GM23338 (cell line): Measurements from ENCODE around the gene FZD4. TPM values are rescaled to one million over a fixed set of nuclear protein-coding genes. Genes with fewer than 3 reads are reported as not detected.

ENCODE experiments used
- ATAC-seq: fragments of 200-7000 bp; cut with Tn5 transposase; 3 replicates; pipeline ENCODE4 v1.9.1; 2020
- DNase-seq: peaks from one replicate; pipeline ENCODE4 v3.0.0-alpha.2; 2015; ENCODE audit warnings: low spot score
- H2AFZ ChIP-seq: fragments of 200-600 bp; sonication (generic); 2 replicates; pipeline ENCODE4 v1.8.0; 2016; ENCODE audit warnings: antibody characterized with exemption, mild to moderate bottlenecking, moderate library complexity
- H3F3A ChIP-seq: fragments of 200-600 bp; sonication (generic); replicated peaks from 2 replicates; pipeline ENCODE4 v1.8.0; 2017; ENCODE audit warnings: antibody characterized with exemption, mixed run types, low read depth
- H3K27ac ChIP-seq: fragments of 200-600 bp; sonication (generic); 2 replicates; pipeline ENCODE4 v1.6.1; 2016; ENCODE audit warnings: low read depth
- H3K27me3 ChIP-seq: fragments of 200-600 bp; sonication (generic); 2 replicates; pipeline ENCODE4 v1.8.0; 2016; ENCODE audit warnings: mild to moderate bottlenecking, mixed run types, moderate library complexity; ENCODE audit not compliant: insufficient read depth
- H3K36me3 ChIP-seq: fragments of 200-600 bp; sonication (generic); 2 replicates; pipeline ENCODE4 v1.8.0; 2016; ENCODE audit warnings: mild to moderate bottlenecking; ENCODE audit not compliant: insufficient read depth
- H3K4me1 ChIP-seq: fragments of 200-600 bp; sonication (generic); 2 replicates; pipeline ENCODE4 v1.8.0; 2016; ENCODE audit warnings: mild to moderate bottlenecking, moderate library complexity; ENCODE audit not compliant: insufficient read depth
- H3K4me2 ChIP-seq: fragments of 200-600 bp; sonication (generic); 2 replicates; pipeline ENCODE4 v1.7.1; 2017; ENCODE audit warnings: mixed run types
- H3K4me3 ChIP-seq: fragments of 200-600 bp; sonication (generic); 2 replicates; pipeline ENCODE4 v1.6.1; 2016; ENCODE audit warnings: mixed run types
- H3K79me2 ChIP-seq: fragments of 200-600 bp; sonication (generic); replicated peaks from 2 replicates; pipeline ENCODE4 v1.8.0; 2017; ENCODE audit warnings: mild to moderate bottlenecking; ENCODE audit not compliant: insufficient read depth
- H3K9me2 ChIP-seq: fragments of 200-600 bp; sonication (generic); 2 replicates; pipeline ENCODE4 v1.8.0; 2017; ENCODE audit not compliant: insufficient read depth
- H4K20me1 ChIP-seq: fragments of 200-600 bp; sonication (generic); replicated peaks from 2 replicates; pipeline ENCODE4 v1.8.0; 2017; ENCODE audit warnings: mild to moderate bottlenecking; ENCODE audit not compliant: insufficient read depth
- H3K27ac Mint-ChIP-seq: 2 replicates; pipeline ENCODE4 v1.8.0; 2020; ENCODE audit warnings: inconsistent platforms, mild to moderate bottlenecking, moderate library complexity, mixed read lengths
- H3K27me3 Mint-ChIP-seq: 3 replicates; pipeline ENCODE4 v1.8.0; 2022; ENCODE audit warnings: low read depth, mild to moderate bottlenecking, moderate library complexity, mixed read lengths, inconsistent platforms; ENCODE audit not compliant: insufficient read depth, poor library complexity
- H3K36me3 Mint-ChIP-seq: 3 replicates; pipeline ENCODE4 v1.8.0; 2021; ENCODE audit warnings: low read depth, mild to moderate bottlenecking, inconsistent platforms, moderate library complexity, mixed read lengths
- H3K4me1 Mint-ChIP-seq: 3 replicates; pipeline ENCODE4 v1.8.0; 2020; ENCODE audit warnings: mild to moderate bottlenecking, inconsistent platforms, mixed read lengths
- H3K4me3 Mint-ChIP-seq: 3 replicates; pipeline ENCODE4 v1.8.0; 2021; ENCODE audit warnings: moderate library complexity, mild to moderate bottlenecking, inconsistent platforms, mixed read lengths
- H3K9me3 Mint-ChIP-seq: 3 replicates; pipeline ENCODE4 v1.8.0; 2020; ENCODE audit warnings: moderate library complexity, mild to moderate bottlenecking, inconsistent platforms, mixed read lengths
- CREB1 ChIP-seq: fragments of 250-450 bp; sonication (Bioruptor Pico); IDR thresholded peaks from 2 replicates; pipeline ENCODE4 v1.5.0; 2020; ENCODE audit warnings: low read depth, mild to moderate bottlenecking, moderate library complexity
- EZH2 ChIP-seq: fragments of 200-600 bp; sonication (generic); IDR thresholded peaks from one replicate; pipeline ENCODE4 v1.8.0; 2017; ENCODE audit warnings: antibody characterized with exemption, mild to moderate bottlenecking, low read depth; ENCODE audit not compliant: unreplicated experiment
- EZH2phosphoT487 ChIP-seq: fragments of 200-600 bp; sonication (generic); IDR thresholded peaks from one replicate; pipeline ENCODE4 v1.8.1; 2018; ENCODE audit warnings: antibody characterized with exemption; ENCODE audit not compliant: unreplicated experiment
- NANOG ChIP-seq: IDR thresholded peaks from 2 replicates; pipeline ENCODE4 v1.6.1; 2016; ENCODE audit warnings: antibody characterized with exemption, borderline replicate concordance
- POLR2AphosphoS5 ChIP-seq: IDR thresholded peaks from 2 replicates; pipeline ENCODE4 v1.6.1; 2016; ENCODE audit warnings: antibody characterized with exemption, low read depth
- ZNF114 ChIP-seq: fragments of 250-450 bp; sonication (Bioruptor Pico); IDR thresholded peaks from 2 replicates; pipeline ENCODE4 v1.5.0; 2020; ENCODE audit warnings: mild to moderate bottlenecking, moderate library complexity
- ZNF331 ChIP-seq: fragments of 250-450 bp; sonication (Bioruptor Pico); IDR thresholded peaks from 2 replicates; pipeline ENCODE4 v1.5.0; 2020; ENCODE audit warnings: low read depth, mild to moderate bottlenecking, moderate library complexity
- polyA plus RNA-seq: library from polyadenylated mRNA; unstranded; fragments of >200 nt; fragmentation: Nextera tagmentation; extraction: Ambion mirVana; gene quantifications from 2 replicates; pipeline ENCODE4 v1.2.1, GENCODE V29; 2016
- total RNA-seq: library from RNA; depleted of rRNA; stranded (reverse); fragments of >200 nt; shearing (Covaris generic); gene quantifications from 2 replicates; pipeline ENCODE4 v1.2.3, GENCODE V29; 2014
- TF ChIP-seq, protein P1 (sequence below): IDR thresholded peaks from 2 replicates; pipeline ENCODE4 v1.6.1; 2016; ENCODE audit warnings: antibody characterized with exemption
- TF ChIP-seq, protein P2 (sequence below): fragments of 250-450 bp; sonication (Bioruptor Pico); IDR thresholded peaks from 2 replicates; pipeline ENCODE4 v1.5.0; 2020; ENCODE audit warnings: mild to moderate bottlenecking, moderate library complexity
- TF ChIP-seq, protein P3 (sequence below), 2 experiments: fragments of 200-600 bp in 1 of 2; sonication (generic) in 1 of 2; conservative IDR thresholded peaks; 2 replicates each; pipeline versions ENCODE4 v1.5.1 to v1.6.1; 2016 to 2017; ENCODE audit warnings: antibody characterized with exemption in 2 of 2, low read depth in 2 of 2, mild to moderate bottlenecking in 2 of 2, moderate library complexity in 1 of 2

FZD4 gene
- total and polyA plus RNA-seq, 2 experiments from 2014 or later, result 1.4 to 8.9 TPM

DNA sequence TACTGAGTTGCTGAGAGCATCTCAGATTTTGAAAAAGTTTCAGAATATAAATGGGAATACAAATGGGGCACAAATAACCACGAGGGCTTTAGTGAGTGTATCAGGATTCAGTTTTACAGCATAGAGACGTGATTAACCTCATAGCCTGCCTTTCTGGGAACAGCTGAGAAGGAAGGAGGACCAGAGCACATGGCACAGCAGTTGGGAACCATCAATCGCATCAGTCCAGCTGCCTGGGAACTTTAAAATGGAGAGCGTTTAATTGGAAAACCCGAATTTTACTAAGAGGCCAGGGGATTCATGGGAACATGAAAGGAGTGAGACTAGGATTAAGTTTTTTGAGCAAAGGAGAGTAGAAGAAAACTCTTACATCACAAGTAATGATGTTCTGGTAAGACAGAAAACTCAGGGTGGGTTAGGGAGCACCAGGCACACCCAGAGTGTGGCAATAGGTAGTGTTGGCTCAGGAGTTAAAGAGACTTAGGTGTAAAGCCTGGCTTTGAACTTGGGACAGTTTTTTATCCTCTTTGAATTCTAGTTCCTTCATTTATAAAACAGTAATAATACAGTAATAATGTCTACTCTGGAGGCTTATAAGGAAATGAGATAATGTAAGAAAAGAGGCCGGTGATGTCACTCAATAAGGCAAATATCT is 40.2 kb downstream of the FZD4 start (continued):
- TF ChIP-seq, protein P1, sequence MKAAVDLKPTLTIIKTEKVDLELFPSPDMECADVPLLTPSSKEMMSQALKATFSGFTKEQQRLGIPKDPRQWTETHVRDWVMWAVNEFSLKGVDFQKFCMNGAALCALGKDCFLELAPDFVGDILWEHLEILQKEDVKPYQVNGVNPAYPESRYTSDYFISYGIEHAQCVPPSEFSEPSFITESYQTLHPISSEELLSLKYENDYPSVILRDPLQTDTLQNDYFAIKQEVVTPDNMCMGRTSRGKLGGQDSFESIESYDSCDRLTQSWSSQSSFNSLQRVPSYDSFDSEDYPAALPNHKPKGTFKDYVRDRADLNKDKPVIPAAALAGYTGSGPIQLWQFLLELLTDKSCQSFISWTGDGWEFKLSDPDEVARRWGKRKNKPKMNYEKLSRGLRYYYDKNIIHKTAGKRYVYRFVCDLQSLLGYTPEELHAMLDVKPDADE, result no peak
- TF ChIP-seq ZNF331 (no peak), POLR2AphosphoS5 (no peak), EZH2phosphoT487 (no peak)

DNA sequence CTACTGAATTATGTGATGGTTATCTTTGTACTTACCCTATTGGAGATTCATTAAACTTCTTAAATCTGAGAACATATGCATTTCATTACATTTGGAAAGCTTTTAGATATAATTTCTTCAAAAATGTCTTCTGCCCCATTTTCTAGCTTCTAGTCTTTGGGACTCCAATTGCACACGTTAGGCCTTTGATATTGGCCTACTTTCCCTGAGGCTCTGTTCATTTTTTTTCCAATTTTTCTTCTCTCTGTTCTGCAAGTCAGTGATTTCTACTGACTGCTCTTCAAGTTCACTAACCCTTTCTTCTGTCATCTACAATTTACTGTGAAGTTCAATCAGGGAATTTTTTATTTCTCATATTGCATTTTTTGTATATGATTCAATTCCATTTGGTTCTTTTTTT is 43.0 kb downstream of the FZD4 start:
- H3K9me3 Mint-ChIP-seq, result no peaks in the 10 kb centered on the region; the same call in 1 of the 3 replicates

More for the DNA sequence above, 43.0 kb downstream of the FZD4 start:
- Mint-ChIP-seq H3K36me3 (no peaks in the 10 kb centered on the region), H3K27me3 (peaks cover 4% of the 10 kb centered on the region), H3K4me3 (no peak overlapping the region), H3K4me1 (no peaks in the 10 kb centered on the region), H3K27ac (no peak overlapping the region)
- ATAC-seq, result no peak
- no peak for DNase-seq
- H3K4me1 ChIP-seq, result no peaks in the 10 kb centered on the region
- H2AFZ ChIP-seq, result no peak overlapping the region
- H4K20me1 ChIP-seq, result no peaks in the 10 kb centered on the region
- H3K4me2 ChIP-seq, result no peak overlapping the region
- no peaks in the 10 kb centered on the region for H3K36me3 ChIP-seq
- H3F3A ChIP-seq, result no peaks in the 10 kb centered on the region
- H3K4me3 ChIP-seq, result no peak overlapping the region
- no peak overlapping the region for H3K27ac ChIP-seq
- no peaks in the 10 kb centered on the region for H3K9me2 ChIP-seq
- no peak for TF ChIP-seq EZH2
- no peak for TF ChIP-seq ZNF114
- TF ChIP-seq ZNF331, result no peak
- no peak for TF ChIP-seq CREB1
- no peak for TF ChIP-seq NANOG
- TF ChIP-seq, protein P2, sequence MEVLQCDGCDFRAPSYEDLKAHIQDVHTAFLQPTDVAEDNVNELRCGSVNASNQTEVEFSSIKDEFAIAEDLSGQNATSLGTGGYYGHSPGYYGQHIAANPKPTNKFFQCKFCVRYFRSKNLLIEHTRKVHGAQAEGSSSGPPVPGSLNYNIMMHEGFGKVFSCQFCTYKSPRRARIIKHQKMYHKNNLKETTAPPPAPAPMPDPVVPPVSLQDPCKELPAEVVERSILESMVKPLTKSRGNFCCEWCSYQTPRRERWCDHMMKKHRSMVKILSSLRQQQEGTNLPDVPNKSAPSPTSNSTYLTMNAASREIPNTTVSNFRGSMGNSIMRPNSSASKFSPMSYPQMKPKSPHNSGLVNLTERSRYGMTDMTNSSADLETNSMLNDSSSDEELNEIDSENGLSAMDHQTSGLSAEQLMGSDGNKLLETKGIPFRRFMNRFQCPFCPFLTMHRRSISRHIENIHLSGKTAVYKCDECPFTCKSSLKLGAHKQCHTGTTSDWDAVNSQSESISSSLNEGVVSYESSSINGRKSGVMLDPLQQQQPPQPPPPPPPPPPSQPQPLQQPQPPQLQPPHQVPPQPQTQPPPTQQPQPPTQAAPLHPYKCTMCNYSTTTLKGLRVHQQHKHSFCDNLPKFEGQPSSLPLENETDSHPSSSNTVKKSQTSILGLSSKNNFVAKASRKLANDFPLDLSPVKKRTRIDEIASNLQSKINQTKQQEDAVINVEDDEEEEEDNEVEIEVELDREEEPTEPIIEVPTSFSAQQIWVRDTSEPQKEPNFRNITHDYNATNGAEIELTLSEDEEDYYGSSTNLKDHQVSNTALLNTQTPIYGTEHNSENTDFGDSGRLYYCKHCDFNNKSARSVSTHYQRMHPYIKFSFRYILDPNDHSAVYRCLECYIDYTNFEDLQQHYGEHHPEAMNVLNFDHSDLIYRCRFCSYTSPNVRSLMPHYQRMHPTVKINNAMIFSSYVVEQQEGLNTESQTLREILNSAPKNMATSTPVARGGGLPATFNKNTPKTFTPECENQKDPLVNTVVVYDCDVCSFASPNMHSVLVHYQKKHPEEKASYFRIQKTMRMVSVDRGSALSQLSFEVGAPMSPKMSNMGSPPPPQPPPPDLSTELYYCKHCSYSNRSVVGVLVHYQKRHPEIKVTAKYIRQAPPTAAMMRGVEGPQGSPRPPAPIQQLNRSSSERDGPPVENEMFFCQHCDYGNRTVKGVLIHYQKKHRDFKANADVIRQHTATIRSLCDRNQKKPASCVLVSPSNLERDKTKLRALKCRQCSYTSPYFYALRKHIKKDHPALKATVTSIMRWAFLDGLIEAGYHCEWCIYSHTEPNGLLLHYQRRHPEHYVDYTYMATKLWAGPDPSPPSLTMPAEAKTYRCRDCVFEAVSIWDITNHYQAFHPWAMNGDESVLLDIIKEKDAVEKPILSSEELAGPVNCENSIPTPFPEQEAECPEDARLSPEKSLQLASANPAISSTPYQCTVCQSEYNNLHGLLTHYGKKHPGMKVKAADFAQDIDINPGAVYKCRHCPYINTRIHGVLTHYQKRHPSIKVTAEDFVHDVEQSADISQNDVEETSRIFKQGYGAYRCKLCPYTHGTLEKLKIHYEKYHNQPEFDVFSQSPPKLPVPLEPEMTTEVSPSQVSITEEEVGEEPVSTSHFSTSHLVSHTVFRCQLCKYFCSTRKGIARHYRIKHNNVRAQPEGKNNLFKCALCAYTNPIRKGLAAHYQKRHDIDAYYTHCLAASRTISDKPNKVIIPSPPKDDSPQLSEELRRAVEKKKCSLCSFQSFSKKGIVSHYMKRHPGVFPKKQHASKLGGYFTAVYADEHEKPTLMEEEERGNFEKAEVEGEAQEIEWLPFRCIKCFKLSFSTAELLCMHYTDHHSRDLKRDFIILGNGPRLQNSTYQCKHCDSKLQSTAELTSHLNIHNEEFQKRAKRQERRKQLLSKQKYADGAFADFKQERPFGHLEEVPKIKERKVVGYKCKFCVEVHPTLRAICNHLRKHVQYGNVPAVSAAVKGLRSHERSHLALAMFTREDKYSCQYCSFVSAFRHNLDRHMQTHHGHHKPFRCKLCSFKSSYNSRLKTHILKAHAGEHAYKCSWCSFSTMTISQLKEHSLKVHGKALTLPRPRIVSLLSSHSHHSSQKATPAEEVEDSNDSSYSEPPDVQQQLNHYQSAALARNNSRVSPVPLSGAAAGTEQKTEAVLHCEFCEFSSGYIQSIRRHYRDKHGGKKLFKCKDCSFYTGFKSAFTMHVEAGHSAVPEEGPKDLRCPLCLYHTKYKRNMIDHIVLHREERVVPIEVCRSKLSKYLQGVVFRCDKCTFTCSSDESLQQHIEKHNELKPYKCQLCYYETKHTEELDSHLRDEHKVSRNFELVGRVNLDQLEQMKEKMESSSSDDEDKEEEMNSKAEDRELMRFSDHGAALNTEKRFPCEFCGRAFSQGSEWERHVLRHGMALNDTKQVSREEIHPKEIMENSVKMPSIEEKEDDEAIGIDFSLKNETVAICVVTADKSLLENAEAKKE (CRISPR knock-in tag), result no peak
- TF ChIP-seq, protein P3, sequence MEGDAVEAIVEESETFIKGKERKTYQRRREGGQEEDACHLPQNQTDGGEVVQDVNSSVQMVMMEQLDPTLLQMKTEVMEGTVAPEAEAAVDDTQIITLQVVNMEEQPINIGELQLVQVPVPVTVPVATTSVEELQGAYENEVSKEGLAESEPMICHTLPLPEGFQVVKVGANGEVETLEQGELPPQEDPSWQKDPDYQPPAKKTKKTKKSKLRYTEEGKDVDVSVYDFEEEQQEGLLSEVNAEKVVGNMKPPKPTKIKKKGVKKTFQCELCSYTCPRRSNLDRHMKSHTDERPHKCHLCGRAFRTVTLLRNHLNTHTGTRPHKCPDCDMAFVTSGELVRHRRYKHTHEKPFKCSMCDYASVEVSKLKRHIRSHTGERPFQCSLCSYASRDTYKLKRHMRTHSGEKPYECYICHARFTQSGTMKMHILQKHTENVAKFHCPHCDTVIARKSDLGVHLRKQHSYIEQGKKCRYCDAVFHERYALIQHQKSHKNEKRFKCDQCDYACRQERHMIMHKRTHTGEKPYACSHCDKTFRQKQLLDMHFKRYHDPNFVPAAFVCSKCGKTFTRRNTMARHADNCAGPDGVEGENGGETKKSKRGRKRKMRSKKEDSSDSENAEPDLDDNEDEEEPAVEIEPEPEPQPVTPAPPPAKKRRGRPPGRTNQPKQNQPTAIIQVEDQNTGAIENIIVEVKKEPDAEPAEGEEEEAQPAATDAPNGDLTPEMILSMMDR (conservative IDR thresholded peaks at IDR 0.05; ENCODE audit: low read depth in 2 of 2), result no peak
- TF ChIP-seq POLR2AphosphoS5, result no peak
- H3K79me2 ChIP-seq, result no peaks in the 10 kb centered on the region
- H3K27me3 ChIP-seq, result no peaks in the 10 kb centered on the region
